Activated naive CD4-positive, alpha-beta T cell treated with anti-CD3 and anti-CD28 coated beads, Interleukin-2, amount 10 ng/mL, durations not matched to agents 7 days and 5 days (primary cell): Measurements from ENCODE around the gene SPATA31C1.
"Not testable (repeated sequence)": the region's sequence is repeated elsewhere in the genome, so short reads cannot be mapped to it uniquely, and the experiment has no call there.

ENCODE experiments used
- CTCF ChIA-PET: fragments of 350-600 bp; sonication (Branson Sonifier 250); formaldehyde crosslinking; loops from one replicate; lab custom pipeline; 2021; ENCODE audit warnings: antibody characterized with exemption; lab: Charles Lee
- DNase-seq: peaks from one replicate; pipeline ENCODE4 v3.0.0-alpha.2; 2020
- H3K27ac Mint-ChIP-seq: one replicate; pipeline ENCODE4 v1.8.0; 2021; ENCODE audit warnings: mild to moderate bottlenecking, moderate library complexity, mixed read lengths
- H3K27me3 Mint-ChIP-seq: one replicate; pipeline ENCODE4 v1.8.0; 2021; ENCODE audit warnings: mild to moderate bottlenecking, mixed read lengths
- H3K36me3 Mint-ChIP-seq: one replicate; pipeline ENCODE4 v1.8.0; 2021; ENCODE audit warnings: mixed read lengths
- H3K4me1 Mint-ChIP-seq: one replicate; pipeline ENCODE4 v1.8.0; 2021; ENCODE audit warnings: mixed read lengths
- H3K4me3 Mint-ChIP-seq: one replicate; pipeline ENCODE4 v1.8.0; 2021; ENCODE audit warnings: mild to moderate bottlenecking, moderate library complexity, mixed read lengths
- H3K9me3 Mint-ChIP-seq: one replicate; pipeline ENCODE4 v1.8.0; 2021; ENCODE audit warnings: mixed read lengths

Gene SPATA31C1

GRCh38 chr9:87892956-87893355 lies 24.8 kb upstream of the SPATA31C1 start:
- peaks cover 6% of the 10 kb centered on the region for H3K27me3 Mint-ChIP-seq
- H3K4me3 Mint-ChIP-seq = no peak overlapping the region
- no peaks in the 10 kb centered on the region for H3K36me3 Mint-ChIP-seq
- no peaks in the 10 kb centered on the region for H3K9me3 Mint-ChIP-seq
- CTCF ChIA-PET = no interaction called here
- no peak for DNase-seq
- no peaks in the 10 kb centered on the region for H3K4me1 Mint-ChIP-seq
- H3K27ac Mint-ChIP-seq = no peak overlapping the region

- no peak overlapping the region for H3K4me3 Mint-ChIP-seq
- H3K36me3 Mint-ChIP-seq = no peaks in the 10 kb centered on the region
- no peak for DNase-seq
- H3K27me3 Mint-ChIP-seq = peaks cover 6% of the 10 kb centered on the region
- no peaks in the 10 kb centered on the region for H3K9me3 Mint-ChIP-seq
- H3K27ac Mint-ChIP-seq = no peak overlapping the region
- CTCF ChIA-PET = no interaction called here
- no peaks in the 10 kb centered on the region for H3K4me1 Mint-ChIP-seq
Observed at GRCh38 chr9:87894998-87895625, 22.6 kb upstream of the SPATA31C1 start.

GRCh38 chr9:87896891-87897290 lies 20.9 kb upstream of the SPATA31C1 start:
- CTCF ChIA-PET = no interaction called here
- Mint-ChIP-seq H3K27ac (no peak overlapping the region), H3K9me3 (no peaks in the 10 kb centered on the region), H3K27me3 (peaks cover 6% of the 10 kb centered on the region), H3K36me3 (no peaks in the 10 kb centered on the region), H3K4me3 (no peak overlapping the region), H3K4me1 (no peaks in the 10 kb centered on the region)
- DNase-seq = no peak

- H3K4me3 Mint-ChIP-seq = no peak overlapping the region
- DNase-seq = no peak
- CTCF ChIA-PET = no interaction called here
- peaks cover 6% of the 10 kb centered on the region for H3K27me3 Mint-ChIP-seq
- H3K9me3 Mint-ChIP-seq = peaks cover under 1% of the 10 kb centered on the region
- H3K27ac Mint-ChIP-seq = no peak overlapping the region
- H3K4me1 Mint-ChIP-seq = no peaks in the 10 kb centered on the region
- no peaks in the 10 kb centered on the region for H3K36me3 Mint-ChIP-seq
Observed at GRCh38 chr9:87898151-87898550, 19.6 kb upstream of the SPATA31C1 start.

GRCh38 chr9:87902371-87902770 lies 15.4 kb upstream of the SPATA31C1 start:
- DNase-seq, H3K27me3 Mint-ChIP-seq, H3K36me3 Mint-ChIP-seq, H3K27ac Mint-ChIP-seq, H3K9me3 Mint-ChIP-seq, CTCF ChIA-PET, H3K4me3 Mint-ChIP-seq, H3K4me1 Mint-ChIP-seq: not testable (repeated sequence)

GRCh38 chr9:87909310-87910041 lies 8.3 kb upstream of the SPATA31C1 start:
- Mint-ChIP-seq H3K4me1 (no peaks in the 10 kb centered on the region), H3K36me3 (no peaks in the 10 kb centered on the region), H3K27me3 (peaks cover 5% of the 10 kb centered on the region), H3K27ac (no peak overlapping the region), H3K4me3 (no peak overlapping the region), H3K9me3 (no peaks in the 10 kb centered on the region)
- CTCF ChIA-PET = no interaction called here
- DNase-seq = no peak

GRCh38 chr9:87910821-87911220 lies 6.9 kb upstream of the SPATA31C1 start:
- peaks cover 5% of the 10 kb centered on the region for H3K27me3 Mint-ChIP-seq
- H3K9me3 Mint-ChIP-seq = no peaks in the 10 kb centered on the region
- H3K4me3 Mint-ChIP-seq = no peak overlapping the region
- no peak overlapping the region for H3K27ac Mint-ChIP-seq
- DNase-seq = no peak
- H3K4me1 Mint-ChIP-seq = no peaks in the 10 kb centered on the region
- no peaks in the 10 kb centered on the region for H3K36me3 Mint-ChIP-seq
- CTCF ChIA-PET = no interaction called here

- H3K36me3 Mint-ChIP-seq, CTCF ChIA-PET, H3K9me3 Mint-ChIP-seq, H3K27ac Mint-ChIP-seq, H3K27me3 Mint-ChIP-seq, DNase-seq, H3K4me1 Mint-ChIP-seq, H3K4me3 Mint-ChIP-seq: not testable (repeated sequence)
Observed at GRCh38 chr9:87919013-87919412, 1.3 kb downstream of the SPATA31C1 start.

GRCh38 chr9:87921561-87921960 lies 3.8 kb downstream of the SPATA31C1 start:
- DNase-seq, H3K36me3 Mint-ChIP-seq, H3K27me3 Mint-ChIP-seq, H3K4me1 Mint-ChIP-seq, H3K4me3 Mint-ChIP-seq, H3K27ac Mint-ChIP-seq, CTCF ChIA-PET, H3K9me3 Mint-ChIP-seq: not testable (repeated sequence)

- H3K4me1 Mint-ChIP-seq, H3K4me3 Mint-ChIP-seq: not testable (repeated sequence)
- peak; percentile 39 for DNase-seq
Observed at GRCh38 chr9:87923012-87923411, 5.2 kb downstream of the SPATA31C1 start.

GRCh38 chr9:87924851-87925250 lies 7.1 kb downstream of the SPATA31C1 start:
- H3K4me3 Mint-ChIP-seq, H3K9me3 Mint-ChIP-seq, DNase-seq, H3K27ac Mint-ChIP-seq, H3K4me1 Mint-ChIP-seq, H3K27me3 Mint-ChIP-seq, CTCF ChIA-PET, H3K36me3 Mint-ChIP-seq: not testable (repeated sequence)

More at GRCh38 chr9:87923012-87923411, 5.2 kb downstream of the SPATA31C1 start:
- CTCF ChIA-PET, H3K27ac Mint-ChIP-seq, H3K9me3 Mint-ChIP-seq, H3K36me3 Mint-ChIP-seq, H3K27me3 Mint-ChIP-seq: not testable (repeated sequence)

GRCh38 chr9:87929152-87929551 lies 11.4 kb downstream of the SPATA31C1 start:
- H3K27ac Mint-ChIP-seq, H3K4me1 Mint-ChIP-seq, DNase-seq, CTCF ChIA-PET, H3K9me3 Mint-ChIP-seq, H3K36me3 Mint-ChIP-seq, H3K4me3 Mint-ChIP-seq, H3K27me3 Mint-ChIP-seq: not testable (repeated sequence)

GRCh38 chr9:87934444-87934843 lies 16.7 kb downstream of the SPATA31C1 start:
- H3K36me3 Mint-ChIP-seq, DNase-seq, CTCF ChIA-PET, H3K27me3 Mint-ChIP-seq, H3K27ac Mint-ChIP-seq, H3K4me3 Mint-ChIP-seq, H3K4me1 Mint-ChIP-seq, H3K9me3 Mint-ChIP-seq: not testable (repeated sequence)

GRCh38 chr9:87937352-87937751 lies 19.6 kb downstream of the SPATA31C1 start:
- H3K4me1 Mint-ChIP-seq, H3K4me3 Mint-ChIP-seq, CTCF ChIA-PET: not testable (repeated sequence)

GRCh38 chr9:87937918-87938317 lies 20.2 kb downstream of the SPATA31C1 start:
- H3K9me3 Mint-ChIP-seq, H3K36me3 Mint-ChIP-seq, H3K27me3 Mint-ChIP-seq, DNase-seq, H3K4me1 Mint-ChIP-seq, CTCF ChIA-PET, H3K27ac Mint-ChIP-seq, H3K4me3 Mint-ChIP-seq: not testable (repeated sequence)

More at GRCh38 chr9:87937352-87937751, 19.6 kb downstream of the SPATA31C1 start:
- not testable (repeated sequence) for DNase-seq, H3K27me3 Mint-ChIP-seq, H3K36me3 Mint-ChIP-seq, H3K9me3 Mint-ChIP-seq, H3K27ac Mint-ChIP-seq
